ENCODE measurements around the gene DENND5B.

DNA sequence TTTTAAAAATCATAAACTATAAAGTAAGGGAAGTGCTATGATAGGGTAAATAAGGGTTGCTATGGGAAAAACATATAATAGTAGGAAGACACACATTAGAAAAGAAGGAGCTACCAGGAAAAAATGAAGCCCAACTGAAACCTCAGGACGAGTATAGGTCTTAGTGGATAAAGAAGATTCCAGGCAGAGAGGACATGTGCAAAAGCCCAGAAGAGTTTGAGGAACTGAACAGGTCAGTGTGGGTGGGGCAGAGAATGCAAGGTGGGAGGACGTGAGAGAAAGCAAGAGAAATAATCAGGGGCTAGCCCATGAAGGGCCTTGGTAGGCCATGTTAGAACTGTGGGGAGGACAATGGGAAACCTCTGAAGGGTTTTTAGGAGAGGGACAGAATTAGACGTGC lies 109.5 kb downstream of the DENND5B start:
- TF ChIP-seq, protein P1, sequence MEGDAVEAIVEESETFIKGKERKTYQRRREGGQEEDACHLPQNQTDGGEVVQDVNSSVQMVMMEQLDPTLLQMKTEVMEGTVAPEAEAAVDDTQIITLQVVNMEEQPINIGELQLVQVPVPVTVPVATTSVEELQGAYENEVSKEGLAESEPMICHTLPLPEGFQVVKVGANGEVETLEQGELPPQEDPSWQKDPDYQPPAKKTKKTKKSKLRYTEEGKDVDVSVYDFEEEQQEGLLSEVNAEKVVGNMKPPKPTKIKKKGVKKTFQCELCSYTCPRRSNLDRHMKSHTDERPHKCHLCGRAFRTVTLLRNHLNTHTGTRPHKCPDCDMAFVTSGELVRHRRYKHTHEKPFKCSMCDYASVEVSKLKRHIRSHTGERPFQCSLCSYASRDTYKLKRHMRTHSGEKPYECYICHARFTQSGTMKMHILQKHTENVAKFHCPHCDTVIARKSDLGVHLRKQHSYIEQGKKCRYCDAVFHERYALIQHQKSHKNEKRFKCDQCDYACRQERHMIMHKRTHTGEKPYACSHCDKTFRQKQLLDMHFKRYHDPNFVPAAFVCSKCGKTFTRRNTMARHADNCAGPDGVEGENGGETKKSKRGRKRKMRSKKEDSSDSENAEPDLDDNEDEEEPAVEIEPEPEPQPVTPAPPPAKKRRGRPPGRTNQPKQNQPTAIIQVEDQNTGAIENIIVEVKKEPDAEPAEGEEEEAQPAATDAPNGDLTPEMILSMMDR (IDR thresholded peaks at IDR 0.05; ENCODE audit: insufficient read depth, low read length), result no peak
- TF ChIP-seq POLR2AphosphoS5 (IDR thresholded peaks at IDR 0.05; ENCODE audit: low read depth), result no peak
